Endothelial cell of umbilical vein (primary cell): ENCODE results near the gene IQGAP2. TPM values are rescaled to one million over a fixed set of nuclear protein-coding genes. Genes with fewer than 3 reads are reported as not detected.
"Not testable (repeated sequence)": the region's sequence is repeated elsewhere in the genome, so short reads cannot be mapped to it uniquely, and the experiment has no call there.

Experiments
- BruUV-seq: library from RNA; stranded (reverse); fragments of 400-500 nt; replicated peaks from 2 replicates; lab custom pipeline; 2021; lab: Mats Ljungman, UMichigan
- CTCF ChIA-PET: fragments of 300-600, 350-600 bp; sonication (Branson Sonifier 250); formaldehyde crosslinking; loops from one replicate; lab custom pipeline; 2021; ENCODE audit warnings: antibody characterized with exemption, inconsistent platforms; lab: Charles Lee
- POLR2A ChIA-PET: fragments of 300-600, 350-600 bp; sonication (Branson Sonifier 250); formaldehyde crosslinking; loops from one replicate; lab custom pipeline; 2021; ENCODE audit warnings: antibody characterized with exemption, inconsistent platforms; lab: Charles Lee
- DNase-seq: peaks from one replicate; pipeline ENCODE4 v3.0.0-alpha.2; 2011; ENCODE audit warnings: low read depth, low spot score
- FAIRE-seq: peaks from 2 replicates; lab custom pipeline; 2011; peaks lifted over from hg19 to GRCh38; lab: Jason Lieb, UNC
- H2AFZ ChIP-seq: 2 replicates; pipeline ENCODE4 v1.6.0; 2012; ENCODE audit warnings: low read depth, low read length, control low read depth, inconsistent platforms
- H3K27ac ChIP-seq: 2 replicates; pipeline ENCODE4 v1.5.1; 2011; ENCODE audit warnings: low read depth, mild to moderate bottlenecking, control low read depth, low read length, moderate library complexity; ENCODE audit not compliant: insufficient read depth
- H3K27me3 ChIP-seq, 2 experiments: 2 replicates each; pipeline versions ENCODE4 v1.6.0 to v1.6.1; 2011; ENCODE audit warnings: low read length in 2 of 2, mixed read lengths in 1 of 2; ENCODE audit not compliant: control insufficient read depth in 2 of 2, insufficient read depth in 2 of 2
- H3K36me3 ChIP-seq, 2 experiments: 2 replicates in 1 of 2; 3 replicates in 1 of 2; pipeline ENCODE4 v1.5.1; 2011; ENCODE audit warnings: low read length in 2 of 2, mild to moderate bottlenecking in 1 of 2, moderate library complexity in 1 of 2; ENCODE audit not compliant: control insufficient read depth in 2 of 2, insufficient read depth in 2 of 2; ENCODE audit errors: extremely low read depth in 1 of 2
- H3K4me1 ChIP-seq: 3 replicates; pipeline ENCODE4 v1.5.1; 2011; ENCODE audit warnings: mild to moderate bottlenecking, low read length; ENCODE audit not compliant: control insufficient read depth, insufficient read depth; ENCODE audit errors: extremely low read depth
- H3K4me2 ChIP-seq: 2 replicates; pipeline ENCODE4 v1.6.1; 2011; ENCODE audit warnings: low read length, control low read depth, mixed read lengths; ENCODE audit not compliant: insufficient read depth
- H3K4me3 ChIP-seq, 3 experiments: fragments of 200-600 bp in 1 of 3; sonication (generic), shearing (Covaris generic) in 1 of 3; replicated peaks in 1 of 3; 2 replicates each; pipeline ENCODE4 v1.5.1; 2011 to 2016; ENCODE audit warnings: control low read depth in 3 of 3, low read length in 3 of 3, mild to moderate bottlenecking in 2 of 3, inconsistent platforms in 1 of 3, low read depth in 1 of 3, moderate library complexity in 1 of 3; ENCODE audit not compliant: insufficient read depth in 1 of 3
- H3K79me2 ChIP-seq: 2 replicates; pipeline ENCODE4 v1.6.0; 2012; ENCODE audit warnings: low read length, inconsistent platforms; ENCODE audit not compliant: control insufficient read depth, insufficient read depth
- H3K9ac ChIP-seq: replicated peaks from 2 replicates; pipeline ENCODE3; 2011; ENCODE audit warnings: low read length, control low read depth; ENCODE audit not compliant: insufficient read depth; ENCODE audit errors: extremely low read depth
- H3K9me1 ChIP-seq: replicated peaks from 3 replicates; pipeline ENCODE4 v1.6.0; 2011; ENCODE audit warnings: mild to moderate bottlenecking, low read length; ENCODE audit not compliant: control insufficient read depth, insufficient read depth; ENCODE audit errors: extremely low read depth
- H3K9me3 ChIP-seq: replicated peaks from 2 replicates; pipeline ENCODE4 v1.5.1; 2012; ENCODE audit warnings: low read length, inconsistent platforms; ENCODE audit not compliant: control insufficient read depth, insufficient read depth
- H4K20me1 ChIP-seq: replicated peaks from 2 replicates; pipeline ENCODE3; 2011; ENCODE audit warnings: mild to moderate bottlenecking, low read length; ENCODE audit not compliant: control insufficient read depth, insufficient read depth; ENCODE audit errors: extremely low read depth
- FOS ChIP-seq: IDR thresholded peaks from 2 replicates; pipeline ENCODE4 v1.6.1; 2011; ENCODE audit warnings: mild to moderate bottlenecking, low read length, moderate library complexity, borderline replicate concordance; ENCODE audit not compliant: insufficient read depth
- MYC ChIP-seq: IDR thresholded peaks from one replicate; pipeline ENCODE4 v1.6.1; 2011; ENCODE audit warnings: mild to moderate bottlenecking, low read depth, low read length
- dilution Hi-C: fragments of 300-500 bp; cut with MboI; formaldehyde crosslinking; loops from one replicate; pipeline ENCODE4 v1.15.0; 2019; ENCODE audit warnings: low sequenced_read_pairs; ENCODE audit not compliant: extremely low pct_ligation_motif_present
- intact Hi-C: fragments of 100-400 bp; cut with micrococcal nuclease; formaldehyde crosslinking; loops from one replicate; pipeline ENCODE4 v1.10.0; 2022
- polyA plus RNA-seq, 4 experiments: library from polyadenylated mRNA; depleted of rRNA in 3 of 4; stranded (reverse) in 3 of 4; unstranded in 1 of 4; fragments of >200 nt; gene quantifications; 2 replicates each; pipeline versions ENCODE4 v1.2.1 to v1.2.3, GENCODE V29; 2011 to 2012; ENCODE audit warnings: missing spikeins in 1 of 4
- total RNA-seq: library from RNA; stranded (reverse); gene quantifications from 2 replicates; pipeline ENCODE4 v1.2.3, GENCODE V29; 2021

Gene IQGAP2
- total and polyA plus RNA-seq, 2 donors (not counting 3 experiments of a cell fraction or from before 2014, with no cell fraction given): 4.5 to 4.7 TPM

- FAIRE-seq: peak; percentile 8
- CTCF ChIA-PET: interaction anchor here (1.0 to 1.4 kb wide), 4 partner anchors 9 to 78 kb away, joined by 3 to 5 read pairs (median 3); no protein-coding TSS in a partner anchor
Measured at GRCh38 chr5:76679231-76679630, 276.1 kb downstream of the IQGAP2 start.

GRCh38 chr5:76680826-76681225, 277.7 kb downstream of the IQGAP2 start:
- peaks cover 23% of the 10 kb centered on the region for H3K4me1 ChIP-seq
- DNase-seq, FAIRE-seq, H2AFZ ChIP-seq, intact Hi-C loops, H3K4me3 ChIP-seq, H3K27me3 ChIP-seq, H3K36me3 ChIP-seq, H3K9ac ChIP-seq, BruUV-seq, H3K9me1 ChIP-seq, H4K20me1 ChIP-seq, H3K9me3 ChIP-seq, H3K79me2 ChIP-seq, H3K27ac ChIP-seq, H3K4me2 ChIP-seq, POLR2A ChIA-PET: not testable (repeated sequence)
- CTCF ChIA-PET: interaction anchor here (0.7 kb wide), 1 partner anchor 43 kb away, joined by 3 read pairs; no protein-coding TSS in a partner anchor
- dilution Hi-C loops: loop anchor here (25.0 kb wide), 1 partner anchor 131 kb away; the partner anchor contains the start of gene F2RL1

More at GRCh38 chr5:76679231-76679630, 276.1 kb downstream of the IQGAP2 start:
- BruUV-seq: no TSS peak
- Histone ChIP-seq H3K4me1 (peaks cover 12% of the 10 kb centered on the region), H3K36me3 (no peaks in the 10 kb centered on the region), H3K4me2 (no peak overlapping the region), H3K9me1 (no peaks in the 10 kb centered on the region), H3K9me3 (no peaks in the 10 kb centered on the region), H3K27ac (no peak overlapping the region), H2AFZ (no peak overlapping the region), H3K4me3 (no peak overlapping the region), H3K9ac (no peak overlapping the region), H3K79me2 (no peaks in the 10 kb centered on the region), H3K27me3 (no peaks in the 10 kb centered on the region), H4K20me1 (no peaks in the 10 kb centered on the region)
- POLR2A ChIA-PET: no interaction called here
- intact Hi-C loops: no loop called here
- TF ChIP-seq FOS (no peak), MYC (no peak)
- dilution Hi-C loops: loop anchor here (25.0 kb wide), 1 partner anchor 133 kb away; the partner anchor contains the start of gene F2RL1
- peak; percentile 81 for DNase-seq
